VCaP (cell line): Measurements from ENCODE around the gene EXD1.

Experiments used
- H3K27ac ChIP-seq: fragments of 450-650 bp; 2 replicates; pipeline ENCODE4 v1.5.1; 2017
- TF ChIP-seq, protein P1 (sequence below): fragments of 450-650 bp; conservative IDR thresholded peaks from 2 replicates; pipeline ENCODE4 v1.5.1; 2017; ENCODE audit warnings: mild to moderate bottlenecking, moderate library complexity

EXD1 gene

DNA sequence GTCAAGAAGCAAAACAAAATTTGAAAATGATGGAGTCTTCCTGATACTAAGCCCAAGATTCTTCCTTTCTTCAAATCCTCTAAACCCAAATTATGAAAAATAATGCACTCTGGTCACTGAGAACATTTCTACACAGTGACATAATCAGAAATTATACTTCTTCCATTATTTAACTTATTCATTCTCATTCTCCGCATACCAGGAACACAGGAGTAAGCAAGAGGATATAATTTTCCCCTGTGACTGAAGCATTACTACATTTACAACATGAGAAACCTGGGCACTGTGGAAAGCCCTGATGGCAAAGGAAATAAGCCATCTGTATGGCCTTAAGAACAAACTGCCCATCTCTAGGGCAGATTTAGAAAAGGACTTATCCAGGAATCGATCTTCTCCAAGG is 47.0 kb downstream of the EXD1 start:
- TF ChIP-seq, protein P1, sequence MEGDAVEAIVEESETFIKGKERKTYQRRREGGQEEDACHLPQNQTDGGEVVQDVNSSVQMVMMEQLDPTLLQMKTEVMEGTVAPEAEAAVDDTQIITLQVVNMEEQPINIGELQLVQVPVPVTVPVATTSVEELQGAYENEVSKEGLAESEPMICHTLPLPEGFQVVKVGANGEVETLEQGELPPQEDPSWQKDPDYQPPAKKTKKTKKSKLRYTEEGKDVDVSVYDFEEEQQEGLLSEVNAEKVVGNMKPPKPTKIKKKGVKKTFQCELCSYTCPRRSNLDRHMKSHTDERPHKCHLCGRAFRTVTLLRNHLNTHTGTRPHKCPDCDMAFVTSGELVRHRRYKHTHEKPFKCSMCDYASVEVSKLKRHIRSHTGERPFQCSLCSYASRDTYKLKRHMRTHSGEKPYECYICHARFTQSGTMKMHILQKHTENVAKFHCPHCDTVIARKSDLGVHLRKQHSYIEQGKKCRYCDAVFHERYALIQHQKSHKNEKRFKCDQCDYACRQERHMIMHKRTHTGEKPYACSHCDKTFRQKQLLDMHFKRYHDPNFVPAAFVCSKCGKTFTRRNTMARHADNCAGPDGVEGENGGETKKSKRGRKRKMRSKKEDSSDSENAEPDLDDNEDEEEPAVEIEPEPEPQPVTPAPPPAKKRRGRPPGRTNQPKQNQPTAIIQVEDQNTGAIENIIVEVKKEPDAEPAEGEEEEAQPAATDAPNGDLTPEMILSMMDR: no peak
- H3K27ac ChIP-seq: no peak overlapping the region

DNA sequence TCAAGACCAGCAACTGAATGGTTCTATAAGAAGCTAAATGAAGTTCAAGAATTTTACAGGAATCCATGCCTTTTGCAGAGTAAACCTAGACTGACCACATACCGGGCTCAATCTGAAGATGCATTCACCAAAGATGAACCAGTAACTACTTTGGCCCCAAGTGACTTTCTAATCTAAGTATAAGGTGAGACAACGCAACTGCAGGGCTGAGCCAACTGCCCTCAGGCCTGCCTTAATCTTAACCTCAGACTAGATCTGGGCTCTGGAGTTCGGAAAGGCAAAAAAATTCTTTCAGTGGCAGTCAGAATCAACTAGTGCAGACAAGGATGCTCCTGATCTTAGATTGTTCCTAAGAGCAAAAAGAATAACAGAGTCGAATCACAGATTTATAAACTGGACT is 48.3 kb downstream of the EXD1 start:
- TF ChIP-seq, protein P1: no peak
- H3K27ac ChIP-seq: no peak overlapping the region

DNA sequence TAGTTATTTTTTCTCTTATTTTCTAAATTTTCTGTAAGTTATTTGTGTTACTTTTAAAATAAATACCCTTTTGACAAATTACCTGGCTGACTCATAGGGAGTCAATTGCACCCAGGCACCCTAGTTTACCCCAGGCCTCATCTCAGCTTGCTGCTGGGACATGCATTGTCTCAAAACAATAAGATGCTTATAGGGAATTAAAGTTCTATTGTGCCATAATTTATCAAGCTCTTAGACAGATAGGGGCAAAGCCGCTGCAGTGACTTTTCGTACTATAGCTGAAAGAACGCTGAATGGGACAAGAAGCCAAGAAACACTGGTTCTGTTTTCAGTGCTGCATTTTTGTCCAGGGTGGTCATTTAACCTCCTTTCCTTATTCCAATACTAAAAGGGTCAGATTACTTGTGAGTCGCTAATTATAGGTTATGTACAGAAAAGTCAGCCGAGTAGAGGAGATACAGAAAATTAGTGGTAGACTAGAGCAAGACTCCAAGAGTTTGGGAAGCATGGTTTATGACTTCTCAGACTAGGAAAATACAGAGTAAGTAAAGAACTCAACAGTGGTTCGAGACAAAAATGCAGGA is 50.3 kb downstream of the EXD1 start:
- TF ChIP-seq, protein P1: no peak
- H3K27ac ChIP-seq: no peak overlapping the region

DNA sequence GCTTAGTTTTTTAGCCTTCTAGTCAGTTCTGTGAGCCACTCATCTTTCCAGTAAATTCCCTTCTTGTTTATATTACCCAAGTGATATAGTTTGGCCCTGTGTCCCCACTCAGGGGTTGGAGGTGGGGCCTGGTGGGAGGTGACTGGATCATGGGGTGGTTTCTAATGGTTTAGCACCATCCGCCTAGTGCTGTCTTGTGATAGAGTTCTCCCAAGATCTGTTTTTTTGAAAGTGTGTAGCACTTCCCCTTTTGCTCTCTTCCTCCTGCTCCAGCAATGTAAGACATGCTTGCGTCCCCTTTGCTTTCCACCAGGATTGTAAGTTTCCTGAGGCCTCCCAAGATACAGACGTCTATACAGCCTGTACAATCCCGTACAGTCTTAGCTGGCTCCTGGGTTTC is 60.8 kb downstream of the EXD1 start:
- H3K27ac ChIP-seq: no peak overlapping the region
- TF ChIP-seq, protein P1: no peak

DNA sequence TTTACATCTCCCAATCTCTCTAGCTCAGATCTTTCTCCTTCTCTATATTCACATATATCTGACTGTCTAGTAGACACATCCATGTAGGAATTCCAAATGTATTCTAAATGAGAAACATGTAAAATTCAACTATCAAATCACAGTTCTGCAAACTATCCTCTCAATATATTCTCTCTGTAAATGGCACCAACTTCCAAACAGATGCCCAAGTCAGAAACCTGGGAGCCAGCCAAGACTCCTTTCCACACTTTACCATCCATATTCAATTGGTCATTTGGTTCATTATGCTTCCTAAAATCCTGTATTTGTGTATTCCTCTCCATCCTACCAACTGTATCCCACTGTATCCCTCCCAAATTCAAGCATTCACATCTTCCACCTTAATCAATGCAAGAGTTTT is 61.5 kb downstream of the EXD1 start:
- no peak overlapping the region for H3K27ac ChIP-seq
- TF ChIP-seq, protein P1: no peak

DNA sequence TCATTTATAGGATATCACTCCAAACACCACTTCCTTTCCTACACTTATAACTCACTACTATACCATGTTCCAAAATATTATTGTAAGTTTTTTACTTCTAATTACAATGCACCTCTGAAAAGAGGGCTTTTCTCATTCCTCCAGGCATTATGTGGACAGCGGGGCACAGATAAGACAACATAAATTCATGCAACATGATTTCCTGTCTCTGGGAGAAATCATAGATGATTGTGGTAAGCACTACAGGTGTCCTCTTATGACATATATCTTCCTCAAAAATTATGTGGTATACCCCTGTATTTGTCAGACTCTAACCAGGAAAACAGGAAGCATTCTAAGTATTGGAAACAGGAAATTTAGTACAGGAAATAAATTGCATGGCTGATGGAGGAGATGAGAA is 68.8 kb downstream of the EXD1 start:
- H3K27ac ChIP-seq: no peak overlapping the region
- TF ChIP-seq, protein P1: no peak

DNA sequence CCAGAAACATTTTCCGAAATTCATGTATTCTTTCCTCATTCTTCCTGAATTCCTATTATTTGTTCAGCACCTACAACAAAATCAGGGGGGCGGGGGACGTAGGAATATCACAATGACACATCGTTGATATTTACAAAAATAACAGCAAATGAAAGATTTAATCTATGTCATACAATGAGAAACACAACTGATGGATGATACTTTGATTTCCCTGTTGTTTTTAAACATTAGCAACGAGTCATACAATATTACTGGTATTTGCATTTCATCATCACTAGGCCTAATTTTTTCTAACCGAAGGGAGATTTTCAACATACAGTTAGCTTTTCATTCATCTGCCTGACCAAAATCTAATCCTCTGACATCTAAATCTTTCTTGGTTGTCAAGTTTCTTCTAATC is 69.2 kb downstream of the EXD1 start:
- TF ChIP-seq, protein P1: no peak
- H3K27ac ChIP-seq: no peak overlapping the region
